GM23338 (cell line): ENCODE results near the gene GRIA4.
"Not testable (repeated sequence)": the region's sequence is repeated elsewhere in the genome, so short reads cannot be mapped to it uniquely, and the experiment has no call there.

ENCODE experiments used
- CTCF ChIP-seq, 2 experiments: fragments of 200-600 bp in 1 of 2; sonication (generic) in 1 of 2; conservative IDR thresholded peaks; 2 replicates each; pipeline versions ENCODE4 v1.5.1 to v1.6.1; 2016 to 2017; ENCODE audit warnings: antibody characterized with exemption in 2 of 2, low read depth in 2 of 2, mild to moderate bottlenecking in 2 of 2, moderate library complexity in 1 of 2
- EZH2 ChIP-seq: fragments of 200-600 bp; sonication (generic); IDR thresholded peaks from one replicate; pipeline ENCODE4 v1.8.0; 2017; ENCODE audit warnings: antibody characterized with exemption, mild to moderate bottlenecking, low read depth; ENCODE audit not compliant: unreplicated experiment
- EZH2phosphoT487 ChIP-seq: fragments of 200-600 bp; sonication (generic); IDR thresholded peaks from one replicate; pipeline ENCODE4 v1.8.1; 2018; ENCODE audit warnings: antibody characterized with exemption; ENCODE audit not compliant: unreplicated experiment

DNA sequence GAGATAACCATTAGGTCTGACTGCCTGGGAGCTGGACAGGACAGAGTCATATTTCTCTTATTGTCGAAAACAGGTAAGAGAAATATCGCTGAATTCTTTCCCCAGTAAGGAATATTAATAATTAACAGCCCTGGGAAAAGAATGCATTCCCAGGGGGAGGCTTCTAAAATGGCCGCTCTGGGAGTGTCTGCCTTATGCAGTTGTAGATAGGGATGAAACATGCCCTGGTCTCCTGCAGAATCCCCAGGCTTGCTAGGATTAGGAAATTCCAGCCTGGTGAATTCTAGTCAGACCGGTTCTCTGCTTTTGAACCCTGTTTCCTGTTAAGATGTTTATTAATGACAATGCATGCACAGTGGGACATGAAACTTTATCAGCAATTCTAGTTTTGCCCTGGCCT, 393.2 kb downstream of the GRIA4 start:
- not testable (repeated sequence) for TF ChIP-seq CTCF (conservative IDR thresholded peaks at IDR 0.05; ENCODE audit: low read depth in 2 of 2); EZH2phosphoT487; EZH2
